ENCODE data around the gene GPSM1. TPM values are rescaled to one million over a fixed set of nuclear protein-coding genes. Genes with fewer than 3 reads are reported as not detected.

GPSM1 gene, protein sequence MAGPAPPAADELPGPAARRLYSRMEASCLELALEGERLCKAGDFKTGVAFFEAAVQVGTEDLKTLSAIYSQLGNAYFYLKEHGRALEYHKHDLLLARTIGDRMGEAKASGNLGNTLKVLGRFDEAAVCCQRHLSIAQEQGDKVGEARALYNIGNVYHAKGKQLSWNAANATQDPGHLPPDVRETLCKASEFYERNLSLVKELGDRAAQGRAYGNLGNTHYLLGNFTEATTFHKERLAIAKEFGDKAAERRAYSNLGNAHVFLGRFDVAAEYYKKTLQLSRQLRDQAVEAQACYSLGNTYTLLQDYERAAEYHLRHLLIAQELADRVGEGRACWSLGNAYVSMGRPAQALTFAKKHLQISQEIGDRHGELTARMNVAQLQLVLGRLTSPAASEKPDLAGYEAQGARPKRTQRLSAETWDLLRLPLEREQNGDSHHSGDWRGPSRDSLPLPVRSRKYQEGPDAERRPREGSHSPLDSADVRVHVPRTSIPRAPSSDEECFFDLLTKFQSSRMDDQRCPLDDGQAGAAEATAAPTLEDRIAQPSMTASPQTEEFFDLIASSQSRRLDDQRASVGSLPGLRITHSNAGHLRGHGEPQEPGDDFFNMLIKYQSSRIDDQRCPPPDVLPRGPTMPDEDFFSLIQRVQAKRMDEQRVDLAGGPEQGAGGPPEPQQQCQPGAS
- 28.5 TPM for polyA plus RNA-seq (ENCODE audit: insufficient read length)

DNA sequence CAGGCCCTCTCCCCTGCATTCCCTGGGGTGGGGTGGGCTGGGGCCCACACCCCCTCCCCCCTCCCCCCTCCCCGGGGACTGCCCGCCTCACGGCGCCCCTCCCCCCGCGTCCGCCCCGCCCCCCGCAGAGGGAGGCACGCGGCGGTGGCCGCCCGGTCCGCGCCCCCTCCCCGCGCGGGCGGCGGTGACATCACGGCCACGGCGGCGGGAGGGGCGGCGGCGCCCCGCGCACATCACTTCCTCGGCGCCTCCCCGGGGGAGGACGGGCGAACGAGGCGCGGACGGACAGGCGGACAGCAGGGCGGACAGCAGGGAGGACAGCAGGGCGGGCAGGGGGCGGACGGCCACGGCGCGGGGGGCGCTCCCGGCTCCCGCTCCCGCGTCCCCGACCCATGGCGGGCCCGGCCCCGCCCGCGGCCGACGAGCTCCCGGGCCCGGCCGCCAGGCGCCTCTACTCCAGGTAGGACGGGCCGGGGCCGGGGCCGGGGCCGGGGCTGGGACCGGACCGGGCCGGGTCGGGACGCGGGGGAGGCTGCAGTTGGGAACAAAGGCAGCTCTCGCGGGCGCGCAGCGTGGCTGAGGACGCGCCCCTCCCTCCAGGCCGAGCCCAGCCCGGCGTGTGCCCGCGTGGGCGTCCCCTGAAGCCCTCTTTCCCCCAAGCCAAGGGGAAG lies at the start of gene GPSM1:
GPSM1 (plus strand) TSS at position 236 of the 671 bp plus-strand sequence; CDS start at position 393, 157 bp downstream.
- peak; percentile 77 for DNase-seq

DNA sequence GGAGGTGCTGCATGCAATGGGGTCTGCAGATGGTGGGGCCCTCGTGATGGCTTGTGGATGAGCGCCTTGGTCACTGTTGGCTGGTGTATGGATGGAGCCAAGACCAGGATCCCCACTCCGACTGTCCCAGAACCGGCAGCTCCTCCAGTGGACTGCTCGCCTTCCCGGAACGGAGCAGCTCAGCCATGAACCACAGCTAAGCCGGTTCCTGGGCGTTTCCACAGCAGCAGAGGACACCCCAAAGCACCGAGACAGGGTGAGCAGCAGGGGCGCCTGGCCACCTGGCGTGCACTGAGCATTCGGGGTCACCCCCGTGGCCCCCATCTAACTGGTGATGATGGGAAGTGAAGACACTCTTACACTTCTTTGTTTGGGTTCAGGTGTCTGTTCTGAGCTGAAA lies 49.6 kb upstream of the GPSM1 start:
- DNase-seq: no peak

DNA sequence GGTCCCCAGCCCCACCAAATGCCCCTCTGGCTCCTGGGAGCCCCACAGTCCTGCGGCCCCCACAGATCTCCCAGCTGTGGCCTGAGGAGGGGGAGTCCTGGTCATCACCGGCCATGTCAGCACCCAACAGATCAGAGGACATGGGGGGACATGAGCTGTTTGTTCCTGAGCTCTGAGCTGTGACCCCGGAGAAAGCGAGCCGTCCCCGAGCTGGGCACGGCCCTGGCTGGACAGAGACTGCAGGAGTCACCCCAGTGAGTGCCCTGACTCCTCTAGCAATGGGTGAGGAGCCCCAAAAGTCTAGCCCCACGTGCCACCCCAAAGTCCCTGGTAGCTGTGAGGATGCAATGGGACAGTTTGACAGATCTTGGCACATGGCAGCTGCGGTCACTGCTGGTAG lies 49.1 kb upstream of the GPSM1 start:
- no peak for DNase-seq

DNA sequence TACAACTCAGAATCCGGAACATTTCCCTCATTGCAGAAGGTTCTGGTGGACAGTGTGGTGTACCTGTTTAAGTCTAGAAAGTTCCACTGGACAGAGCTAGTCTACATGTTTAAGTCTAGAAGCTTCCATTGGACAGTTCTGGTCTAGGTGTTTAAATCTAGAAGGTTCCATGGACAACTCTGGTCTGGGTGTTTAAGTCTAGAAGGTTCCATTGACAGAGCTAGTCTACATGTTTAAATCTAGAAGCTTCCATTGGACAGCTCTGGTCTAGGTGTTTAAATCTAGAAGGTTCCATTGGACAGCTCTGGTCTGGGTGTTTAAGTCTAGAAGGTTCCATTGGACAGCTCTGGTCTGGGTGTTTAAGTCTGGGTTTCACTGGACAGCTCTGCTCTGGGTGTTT lies 48.4 kb upstream of the GPSM1 start:
- no peak for DNase-seq

DNA sequence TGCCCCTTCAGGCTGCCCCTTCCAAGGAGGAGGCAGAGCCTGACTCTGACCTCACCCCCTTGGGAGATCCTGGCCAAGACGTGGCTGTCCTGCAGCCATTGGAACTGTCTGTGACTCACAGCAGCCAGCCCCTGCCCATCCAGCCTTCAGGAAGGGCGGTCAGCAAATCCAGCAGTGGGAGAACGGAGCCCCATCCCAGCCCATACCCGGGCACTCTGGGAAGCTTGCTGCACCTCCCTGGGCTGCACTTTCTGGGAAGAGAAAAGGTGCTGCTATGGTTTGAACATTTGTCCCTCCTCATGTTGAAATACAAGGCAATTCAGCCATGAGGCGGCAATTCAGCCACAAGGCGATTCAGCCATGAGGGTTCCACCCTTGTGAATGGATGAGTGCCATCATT lies 47.9 kb upstream of the GPSM1 start:
- no peak for DNase-seq

DNA sequence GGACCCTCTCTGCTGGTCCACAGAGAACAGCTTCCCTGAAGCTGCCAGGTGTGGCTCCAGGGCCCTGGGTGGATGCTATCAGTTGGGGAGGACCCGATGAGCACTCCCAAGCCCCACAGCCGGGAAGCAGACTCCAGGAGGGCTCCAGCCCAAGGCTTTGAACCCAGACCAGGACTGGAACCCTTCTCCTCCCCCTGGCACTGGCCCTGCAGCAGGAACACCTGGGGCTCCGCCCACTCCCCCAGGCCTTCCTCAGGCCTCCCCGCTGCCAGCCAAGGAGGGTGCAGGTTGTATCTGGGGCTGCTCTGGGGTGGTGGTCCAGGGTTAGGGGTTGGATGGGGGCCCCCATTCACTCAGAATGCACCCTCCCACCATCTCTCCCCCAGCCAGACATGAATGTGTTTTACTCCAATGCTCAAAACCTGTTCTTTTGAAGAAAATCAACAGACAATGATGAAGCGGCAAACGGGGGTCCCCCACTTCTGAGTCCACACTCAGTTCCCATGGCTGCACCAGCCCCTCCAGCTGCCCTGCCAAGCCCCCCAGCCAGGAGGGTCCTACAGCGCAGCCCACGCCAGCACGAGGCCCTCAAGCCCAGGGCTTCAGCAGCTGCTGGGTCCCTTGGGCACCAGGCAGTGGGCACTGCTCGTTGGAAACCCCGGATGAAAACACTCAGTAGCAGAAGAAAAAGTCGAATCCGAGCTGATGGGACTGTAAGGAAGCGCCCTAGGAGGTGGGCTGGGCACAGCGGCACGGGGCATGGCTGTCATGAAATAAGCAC lies 46.6 kb upstream of the GPSM1 start:
- DNase-seq: no peak

DNA sequence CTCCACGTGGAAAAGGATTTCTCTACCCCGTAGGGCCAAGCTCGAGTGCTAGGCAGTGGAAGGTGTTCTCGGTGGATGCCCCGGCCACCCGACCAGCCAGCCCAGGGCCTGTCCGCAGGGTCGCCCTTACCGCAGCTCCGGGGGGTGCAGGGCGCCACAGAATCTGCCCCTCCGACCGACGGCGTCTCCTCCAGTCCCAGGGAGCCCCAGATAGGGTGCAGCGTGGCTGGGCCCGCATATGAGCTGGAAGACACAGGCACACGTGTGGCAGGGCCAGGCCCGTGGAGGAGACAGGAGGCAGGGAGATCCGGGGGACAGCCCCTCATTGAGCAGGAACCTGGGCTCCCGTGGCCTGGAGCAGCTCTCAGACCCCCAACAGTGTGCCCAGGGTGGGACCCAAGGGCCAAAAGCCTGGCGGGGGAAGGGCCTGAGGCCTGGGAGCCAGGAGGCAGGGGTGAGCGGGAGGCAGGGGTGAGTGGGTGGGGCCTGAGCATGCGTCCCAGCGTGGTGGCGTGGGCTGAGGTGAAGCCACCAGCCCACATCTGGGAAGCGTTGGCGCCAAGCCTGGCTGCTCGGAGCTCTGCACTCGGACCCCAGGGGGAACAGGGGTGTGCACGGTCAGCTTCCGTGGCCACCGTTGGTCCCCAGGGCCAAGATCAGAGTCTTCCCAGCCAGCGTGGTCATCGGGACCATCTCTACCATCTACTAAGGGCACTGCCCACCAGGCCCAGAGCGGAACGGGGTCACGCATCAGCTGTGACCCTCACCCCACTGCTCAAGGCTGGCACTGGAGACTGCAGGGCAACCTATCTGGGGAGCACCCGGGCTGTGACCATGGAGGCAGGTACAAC lies 45.7 kb upstream of the GPSM1 start:
- no peak for DNase-seq

DNA sequence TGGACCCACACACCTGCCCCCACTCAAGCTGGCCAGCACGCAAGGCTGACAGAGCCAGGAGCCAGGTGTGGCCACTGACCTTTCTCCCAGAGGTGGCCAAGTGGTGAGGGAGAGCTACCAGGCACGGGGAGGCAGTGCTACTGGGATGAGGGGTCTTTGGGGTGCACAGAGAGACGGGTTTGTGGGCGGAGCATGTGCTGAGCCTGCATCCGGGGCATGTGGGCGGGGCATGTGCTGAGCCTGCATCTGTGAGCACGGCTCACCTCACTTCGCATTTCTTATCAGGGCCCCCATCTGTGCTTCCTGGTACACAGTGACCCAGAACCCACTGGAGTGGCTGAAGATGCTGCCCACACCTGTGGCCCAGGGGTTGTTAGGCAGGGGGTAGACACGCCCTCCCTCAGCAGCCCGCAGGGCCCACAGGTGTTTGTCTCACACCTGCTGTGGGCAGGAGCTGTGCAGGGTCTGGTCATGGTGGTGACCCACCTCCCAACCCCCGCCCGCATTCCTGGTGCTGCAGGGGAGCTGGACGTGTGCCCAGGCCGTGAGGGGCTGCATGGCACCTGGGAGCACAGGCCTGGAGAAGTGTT lies 45.0 kb upstream of the GPSM1 start:
- no peak for DNase-seq

DNA sequence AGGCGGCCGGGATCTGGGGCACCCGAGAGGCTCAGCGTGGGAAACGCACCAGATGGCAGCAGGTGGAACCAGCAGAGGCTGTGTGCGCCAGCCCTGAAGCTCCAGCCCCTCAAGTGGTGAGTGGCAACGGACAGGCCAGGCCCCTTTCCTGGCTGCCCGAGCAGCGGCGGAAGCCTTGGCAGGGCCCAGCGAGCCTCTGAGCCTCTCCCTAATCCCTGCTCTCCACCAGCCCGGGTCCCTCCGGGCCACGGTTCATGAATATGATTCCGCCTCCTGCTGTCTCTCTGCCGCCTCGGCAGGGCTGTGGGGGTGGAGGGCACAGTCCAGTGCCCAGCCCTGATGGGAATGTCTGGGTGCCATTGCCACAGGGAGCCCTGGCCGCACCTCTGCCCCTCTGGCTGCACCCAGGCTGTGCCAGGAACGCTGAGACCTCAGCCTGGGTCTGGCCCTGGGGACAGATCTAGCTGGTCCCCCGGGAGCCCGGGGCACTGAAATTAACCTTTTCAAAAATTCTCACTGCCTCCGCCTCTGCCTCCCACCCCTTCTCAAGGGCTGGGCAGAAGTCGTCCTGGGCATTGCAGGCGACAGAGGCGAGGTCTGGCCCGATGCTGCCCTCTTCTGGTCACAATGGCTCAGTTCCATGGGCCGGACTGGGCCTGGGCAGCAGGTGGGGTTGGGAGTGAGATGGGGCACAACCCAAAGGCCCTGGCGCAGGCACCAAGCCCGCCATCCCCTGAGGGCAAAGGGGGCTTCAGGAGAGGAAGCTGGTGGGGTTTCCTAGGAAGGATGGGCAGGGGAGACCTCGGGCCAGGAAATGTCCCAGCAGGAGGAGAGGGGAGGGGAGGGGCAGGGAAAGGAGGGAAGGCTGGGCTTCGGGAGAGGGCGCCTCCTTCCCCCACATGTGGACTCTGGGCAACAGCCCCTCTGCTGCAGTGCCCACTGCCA lies 43.8 kb upstream of the GPSM1 start:
- peak; percentile 79 for DNase-seq

DNA sequence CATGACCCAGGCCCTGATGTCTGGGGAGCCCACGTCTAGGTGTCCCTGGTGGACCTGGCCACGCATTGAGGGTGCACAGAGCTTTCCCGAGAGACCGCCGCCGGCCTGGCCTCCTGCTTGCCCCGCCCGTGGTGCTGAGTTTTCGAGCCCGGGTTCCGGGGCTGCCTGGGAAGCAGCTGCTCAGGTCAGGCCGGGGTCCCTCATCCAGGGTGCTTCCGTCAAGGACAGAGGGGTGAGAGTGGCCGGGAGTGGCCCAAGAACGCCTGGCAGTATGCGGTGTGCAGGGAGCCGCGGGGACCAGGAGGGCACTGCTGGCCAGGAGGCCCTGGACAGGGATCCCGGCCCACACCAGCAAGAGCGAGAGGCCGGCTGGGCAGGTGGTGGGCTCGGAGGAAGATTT lies 43.0 kb upstream of the GPSM1 start:
- DNase-seq: no peak

DNA sequence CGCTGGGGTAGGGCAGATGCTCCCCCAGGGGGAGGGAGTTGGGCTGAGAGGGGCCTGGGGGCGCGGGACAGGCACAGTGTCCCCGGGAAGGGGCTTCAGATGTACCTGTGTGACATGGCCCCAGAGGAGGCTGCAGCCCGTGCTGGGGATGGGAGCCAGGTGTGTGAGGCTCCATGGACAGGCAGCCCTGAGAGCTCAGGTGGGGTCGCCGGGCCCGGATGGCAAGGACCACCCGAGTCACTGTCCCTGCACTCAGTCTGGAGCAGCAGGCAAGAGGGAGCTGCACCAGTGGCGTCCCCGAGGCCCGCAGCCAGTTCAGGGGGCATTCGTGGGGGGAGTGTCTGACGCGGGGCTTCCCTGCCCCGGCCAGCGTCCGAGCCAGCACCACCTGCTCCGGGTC lies 42.4 kb upstream of the GPSM1 start:
- no peak for DNase-seq

DNA sequence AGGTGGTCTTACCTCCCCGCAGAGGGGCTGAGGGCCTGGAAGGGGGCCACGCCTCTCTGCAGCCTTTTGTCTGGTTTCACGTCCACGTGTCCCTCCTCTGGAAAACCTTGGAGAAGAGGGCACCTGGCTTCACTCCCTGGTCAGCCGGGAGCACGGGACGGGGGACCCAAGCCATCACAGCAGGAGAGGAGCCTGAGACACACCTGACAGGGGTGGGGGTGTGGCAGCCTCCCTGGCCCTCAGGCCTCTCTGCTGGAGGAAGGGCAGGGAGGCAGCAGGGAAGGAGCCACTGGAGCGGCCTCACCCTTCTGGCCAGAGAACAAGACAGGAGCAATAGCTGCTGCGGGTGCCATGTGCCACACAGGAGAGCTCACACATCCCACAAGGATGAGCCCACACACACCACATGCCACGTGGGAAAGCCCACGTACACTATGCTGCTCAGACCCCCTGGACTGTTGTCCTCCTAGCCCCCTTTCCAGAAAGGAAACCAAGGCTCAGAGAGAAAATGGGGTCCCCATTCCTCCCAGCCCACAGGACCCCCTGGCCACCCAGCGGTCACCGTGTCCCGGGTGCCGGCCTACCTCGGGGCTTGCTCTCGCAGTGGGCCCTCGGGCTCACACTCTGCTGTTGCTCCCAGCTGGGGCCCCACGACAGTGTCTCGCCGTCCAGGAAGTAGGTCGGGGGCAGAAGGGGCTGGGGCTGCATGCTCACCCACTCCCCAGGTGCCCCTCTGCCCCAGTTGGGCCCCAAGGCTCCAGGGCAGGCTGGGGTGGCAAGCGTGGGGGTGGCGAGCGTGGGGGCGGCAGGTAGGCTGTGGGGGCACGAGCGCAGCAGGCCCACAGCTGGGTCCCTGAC lies 41.6 kb upstream of the GPSM1 start:
- no peak for DNase-seq

DNA sequence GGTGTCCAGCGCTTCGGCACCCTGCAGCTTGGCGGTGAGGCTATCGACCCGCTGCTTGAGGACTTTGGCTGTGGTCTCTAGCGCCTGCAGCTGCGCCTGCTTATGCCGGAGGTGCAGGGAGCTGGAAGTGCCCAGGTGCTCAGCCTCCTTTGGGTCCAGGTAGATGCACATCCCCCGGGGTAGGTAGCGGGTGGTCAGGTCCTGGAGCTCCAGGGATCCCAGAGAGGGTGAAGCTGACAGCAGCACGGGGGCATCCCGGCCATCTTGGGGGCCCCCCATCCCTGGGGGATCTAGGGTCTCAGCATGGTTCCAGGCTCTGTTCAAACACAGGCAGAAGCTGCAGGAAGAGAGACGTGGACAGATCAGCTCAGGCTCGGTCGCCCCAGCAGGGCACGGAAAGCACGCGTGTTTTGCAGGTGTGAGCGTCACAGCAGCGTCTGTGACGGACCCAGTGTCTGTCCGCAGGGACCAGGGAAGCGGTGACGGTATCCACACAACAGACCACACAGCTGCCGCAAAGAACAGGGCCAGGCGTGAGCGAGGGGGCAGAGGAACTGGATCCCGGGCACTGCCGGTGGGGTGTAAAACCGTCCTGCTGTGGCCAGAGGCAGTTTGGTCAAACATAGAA lies 40.9 kb upstream of the GPSM1 start:
- DNase-seq: no peak

DNA sequence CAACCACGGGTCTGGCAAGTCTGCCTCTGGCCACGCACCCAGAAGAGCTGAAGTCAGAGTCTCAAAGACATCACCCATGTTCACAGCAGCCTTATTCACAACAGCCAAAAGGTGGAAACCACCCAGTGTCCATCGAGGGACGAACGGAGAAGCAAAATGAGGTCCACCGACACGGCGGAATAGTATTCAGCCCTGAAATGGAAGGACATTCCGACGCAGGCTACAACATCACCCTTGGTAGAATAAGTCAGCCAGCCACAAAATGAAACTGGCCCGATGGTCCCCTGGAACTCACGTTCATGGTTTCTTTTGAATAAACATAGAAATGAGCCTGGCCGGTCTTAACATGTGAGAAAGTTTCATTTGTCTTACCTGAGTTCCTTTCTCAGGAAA lies 40.4 kb upstream of the GPSM1 start:
- no peak for DNase-seq

DNA sequence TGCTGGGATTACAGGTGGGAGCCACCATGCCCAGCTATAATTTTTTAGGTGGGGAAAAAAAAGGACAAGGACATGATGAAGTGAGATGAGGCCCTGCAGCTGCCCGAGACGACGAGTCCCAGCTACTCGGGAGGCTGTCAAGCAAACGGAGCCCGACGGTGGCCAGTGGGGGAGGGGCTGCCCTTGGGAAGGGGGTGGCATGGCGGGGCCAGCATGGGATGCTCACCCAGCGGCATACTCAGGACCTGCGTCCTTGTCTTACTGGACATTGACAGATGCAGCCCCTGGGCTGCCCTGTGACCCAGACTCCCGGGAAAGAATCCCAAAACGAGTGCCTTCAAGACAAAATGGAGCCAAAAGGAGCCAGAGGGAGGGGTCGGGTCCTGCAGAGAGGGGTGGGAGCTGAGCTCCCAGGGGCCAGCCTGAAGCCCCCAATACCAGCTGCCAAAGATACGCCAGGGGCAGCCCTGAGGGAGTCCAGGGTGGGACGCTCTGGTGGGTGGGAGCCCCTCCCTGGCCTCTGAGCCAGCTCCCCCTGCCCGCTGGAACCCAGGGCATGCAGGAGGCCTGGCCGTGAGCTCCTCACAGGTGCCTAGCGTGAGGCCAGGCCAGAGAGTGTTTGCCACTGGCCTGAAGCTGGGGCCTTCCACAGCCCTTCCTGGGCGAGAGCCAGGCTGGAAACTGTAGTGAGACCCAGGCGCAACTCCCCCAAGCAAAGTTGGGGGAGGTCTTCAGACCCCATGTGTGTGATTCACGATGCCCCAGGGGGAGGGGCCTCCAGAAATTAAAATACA lies 39.2 kb upstream of the GPSM1 start:
- no peak for DNase-seq

DNA sequence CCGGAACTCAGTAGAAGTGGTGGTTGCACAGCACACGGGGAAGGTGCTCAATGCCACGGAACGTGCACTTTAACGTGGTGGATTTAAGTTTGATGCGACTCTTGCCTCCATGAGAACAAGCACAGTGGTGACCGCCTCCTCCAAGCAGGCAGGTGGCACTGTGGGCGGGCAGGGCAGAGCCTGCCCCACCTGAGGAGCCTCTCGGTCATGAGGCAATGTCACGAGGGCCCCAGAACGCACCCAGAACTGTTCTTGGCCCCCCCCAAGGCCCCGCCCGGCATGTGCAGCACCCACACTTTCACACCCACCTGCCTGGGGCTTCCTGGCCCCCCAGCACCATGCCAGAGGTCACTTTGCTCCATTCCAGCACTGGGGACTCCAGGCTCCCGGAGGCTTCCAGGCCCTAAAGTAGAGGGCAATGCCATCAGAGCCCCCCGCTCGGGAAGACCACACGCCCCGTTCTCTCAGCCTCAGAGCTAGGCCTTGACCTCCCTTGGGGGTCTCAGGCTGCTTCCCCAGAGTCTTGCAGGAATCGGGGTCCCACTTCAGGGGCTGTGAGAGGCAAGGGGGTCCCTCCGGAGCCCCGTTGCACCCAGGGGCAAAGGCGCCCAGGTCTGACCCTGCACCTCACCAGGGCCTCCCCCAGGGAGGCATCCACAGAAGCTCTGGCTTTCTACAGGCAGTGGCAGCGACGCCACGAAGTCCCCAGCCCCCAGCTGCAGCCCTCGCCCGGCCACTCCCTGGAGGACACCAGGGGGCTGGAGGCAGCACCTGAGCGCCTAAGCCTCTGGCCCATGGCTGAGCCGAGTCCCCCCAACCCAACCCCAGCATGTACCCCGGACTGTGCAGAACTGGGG lies 37.5 kb upstream of the GPSM1 start:
- DNase-seq: no peak

DNA sequence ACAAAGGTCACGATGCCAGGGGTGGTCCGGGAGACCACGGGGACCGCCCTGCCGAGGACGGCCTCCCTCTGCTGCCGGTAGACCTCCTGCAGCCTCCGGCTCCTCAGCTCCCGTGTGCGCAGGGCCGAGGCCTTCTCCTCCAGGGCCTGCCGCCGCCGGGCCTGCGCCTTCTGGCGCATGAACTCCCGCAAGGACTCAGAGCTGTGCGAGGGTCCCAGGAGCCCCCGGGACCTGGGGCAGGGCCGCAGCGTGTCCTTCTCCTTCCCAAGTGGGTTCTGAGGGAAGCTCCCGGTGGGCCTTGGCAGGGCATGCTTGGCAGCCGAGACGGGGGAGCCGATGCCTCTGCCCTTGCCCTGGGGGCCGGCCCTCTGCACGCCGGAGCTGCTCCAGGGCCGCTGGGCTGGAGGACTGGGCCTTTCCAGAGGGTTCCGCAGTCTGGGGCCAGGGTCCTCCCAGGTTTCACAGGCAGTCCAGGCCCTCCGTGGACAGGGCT lies 36.8 kb upstream of the GPSM1 start:
- DNase-seq: no peak
